ENCODE results near the gene ADCY9.
"Not testable (repeated sequence)": the region's sequence is repeated elsewhere in the genome, so short reads cannot be mapped to it uniquely, and the experiment has no call there.

ADCY9 gene

GRCh38 chr16:4092547-4093265 is 23.5 kb downstream of the ADCY9 start:
- no peak for DNase-seq

GRCh38 chr16:4091240-4092012 is 24.8 kb downstream of the ADCY9 start:
- DNase-seq = no peak

- DNase-seq = no peak
Observed at GRCh38 chr16:4090351-4090851, 25.8 kb downstream of the ADCY9 start.

- no peak for DNase-seq
Observed at GRCh38 chr16:4089811-4090301, 26.4 kb downstream of the ADCY9 start.

GRCh38 chr16:4089251-4089810 is 26.9 kb downstream of the ADCY9 start:
- DNase-seq = no peak

- DNase-seq = no peak
Observed at GRCh38 chr16:4087990-4088577, 28.2 kb downstream of the ADCY9 start.

GRCh38 chr16:4087099-4087885 is 28.9 kb downstream of the ADCY9 start:
- DNase-seq = no peak

- no peak for DNase-seq
Observed at GRCh38 chr16:4086153-4086552, 30.1 kb downstream of the ADCY9 start.

- no peak for DNase-seq
Observed at GRCh38 chr16:4085405-4085970, 30.8 kb downstream of the ADCY9 start.

GRCh38 chr16:4083347-4083870 is 32.8 kb downstream of the ADCY9 start:
- DNase-seq = no peak

GRCh38 chr16:4082474-4083044 is 33.7 kb downstream of the ADCY9 start:
- no peak for DNase-seq

- no peak for DNase-seq
Observed at GRCh38 chr16:4081521-4082021, 34.7 kb downstream of the ADCY9 start.

- no peak for DNase-seq
Observed at GRCh38 chr16:4081047-4081446, 35.2 kb downstream of the ADCY9 start.

- DNase-seq = no peak
Observed at GRCh38 chr16:4077174-4077649, 39.0 kb downstream of the ADCY9 start.

- no peak for DNase-seq
Observed at GRCh38 chr16:4075534-4075933, 40.7 kb downstream of the ADCY9 start.

GRCh38 chr16:4073150-4073549 is 43.1 kb downstream of the ADCY9 start:
- DNase-seq = not testable (repeated sequence)

GRCh38 chr16:4071686-4072561 is 44.3 kb downstream of the ADCY9 start:
- peak in 1 of 2 experiments; percentile 27 for DNase-seq

GRCh38 chr16:4070936-4071335 is 45.3 kb downstream of the ADCY9 start:
- no peak for DNase-seq

- DNase-seq = no peak
Observed at GRCh38 chr16:4067262-4068001, 48.8 kb downstream of the ADCY9 start.

Measured in NCI-H526 (cell line).